ENCODE measurements around the gene SUCLG1.
"Not testable (repeated sequence)": the region's sequence is repeated elsewhere in the genome, so short reads cannot be mapped to it uniquely, and the experiment has no call there.

DNA sequence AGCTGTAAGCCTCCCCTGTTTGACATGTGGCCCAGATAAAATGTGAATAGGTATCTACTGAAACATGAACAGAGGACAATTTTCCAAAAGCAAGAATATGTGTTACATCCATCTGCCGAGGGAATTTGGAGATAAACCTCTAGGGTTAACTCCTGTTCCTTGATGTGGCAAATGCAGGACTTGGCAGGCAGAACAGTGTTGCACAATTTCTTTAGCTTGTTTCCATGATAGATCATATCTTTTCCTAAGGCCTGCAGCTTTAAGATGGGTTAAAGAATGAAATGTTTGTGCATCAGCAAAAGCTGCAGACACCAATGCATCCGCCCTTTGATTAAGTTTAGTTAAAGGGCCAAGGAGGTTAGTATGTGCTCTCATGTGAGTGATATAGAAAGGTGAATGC lies 13.3 kb upstream of the SUCLG1 start:
- TF ChIP-seq, protein P1, sequence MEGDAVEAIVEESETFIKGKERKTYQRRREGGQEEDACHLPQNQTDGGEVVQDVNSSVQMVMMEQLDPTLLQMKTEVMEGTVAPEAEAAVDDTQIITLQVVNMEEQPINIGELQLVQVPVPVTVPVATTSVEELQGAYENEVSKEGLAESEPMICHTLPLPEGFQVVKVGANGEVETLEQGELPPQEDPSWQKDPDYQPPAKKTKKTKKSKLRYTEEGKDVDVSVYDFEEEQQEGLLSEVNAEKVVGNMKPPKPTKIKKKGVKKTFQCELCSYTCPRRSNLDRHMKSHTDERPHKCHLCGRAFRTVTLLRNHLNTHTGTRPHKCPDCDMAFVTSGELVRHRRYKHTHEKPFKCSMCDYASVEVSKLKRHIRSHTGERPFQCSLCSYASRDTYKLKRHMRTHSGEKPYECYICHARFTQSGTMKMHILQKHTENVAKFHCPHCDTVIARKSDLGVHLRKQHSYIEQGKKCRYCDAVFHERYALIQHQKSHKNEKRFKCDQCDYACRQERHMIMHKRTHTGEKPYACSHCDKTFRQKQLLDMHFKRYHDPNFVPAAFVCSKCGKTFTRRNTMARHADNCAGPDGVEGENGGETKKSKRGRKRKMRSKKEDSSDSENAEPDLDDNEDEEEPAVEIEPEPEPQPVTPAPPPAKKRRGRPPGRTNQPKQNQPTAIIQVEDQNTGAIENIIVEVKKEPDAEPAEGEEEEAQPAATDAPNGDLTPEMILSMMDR (IDR thresholded peaks at IDR 0.05; ENCODE audit: control extremely low read depth in 1 of 3, insufficient read depth in 1 of 3, low read depth in 1 of 3, low read length in 3 of 3), result not testable (repeated sequence)
- TF ChIP-seq RAD21 (IDR thresholded peaks at IDR 0.05 in 1 of 2, conservative IDR thresholded peaks at IDR 0.05 in 1 of 2; ENCODE audit: low read depth in 2 of 2, low read length in 2 of 2); TAF1 (IDR thresholded peaks at IDR 0.05; ENCODE audit: low read depth, low read length): not testable (repeated sequence)

Data from H1 (cell line).